HG03196 (cell line): Measurements from ENCODE around the gene ATP6AP1.

Experiments used
- ATAC-seq: cut with Tn5 transposase; IDR thresholded peaks from one replicate; pipeline ENCODE4 v1.9.1; 2021; ENCODE audit not compliant: unreplicated experiment

Gene ATP6AP1

DNA sequence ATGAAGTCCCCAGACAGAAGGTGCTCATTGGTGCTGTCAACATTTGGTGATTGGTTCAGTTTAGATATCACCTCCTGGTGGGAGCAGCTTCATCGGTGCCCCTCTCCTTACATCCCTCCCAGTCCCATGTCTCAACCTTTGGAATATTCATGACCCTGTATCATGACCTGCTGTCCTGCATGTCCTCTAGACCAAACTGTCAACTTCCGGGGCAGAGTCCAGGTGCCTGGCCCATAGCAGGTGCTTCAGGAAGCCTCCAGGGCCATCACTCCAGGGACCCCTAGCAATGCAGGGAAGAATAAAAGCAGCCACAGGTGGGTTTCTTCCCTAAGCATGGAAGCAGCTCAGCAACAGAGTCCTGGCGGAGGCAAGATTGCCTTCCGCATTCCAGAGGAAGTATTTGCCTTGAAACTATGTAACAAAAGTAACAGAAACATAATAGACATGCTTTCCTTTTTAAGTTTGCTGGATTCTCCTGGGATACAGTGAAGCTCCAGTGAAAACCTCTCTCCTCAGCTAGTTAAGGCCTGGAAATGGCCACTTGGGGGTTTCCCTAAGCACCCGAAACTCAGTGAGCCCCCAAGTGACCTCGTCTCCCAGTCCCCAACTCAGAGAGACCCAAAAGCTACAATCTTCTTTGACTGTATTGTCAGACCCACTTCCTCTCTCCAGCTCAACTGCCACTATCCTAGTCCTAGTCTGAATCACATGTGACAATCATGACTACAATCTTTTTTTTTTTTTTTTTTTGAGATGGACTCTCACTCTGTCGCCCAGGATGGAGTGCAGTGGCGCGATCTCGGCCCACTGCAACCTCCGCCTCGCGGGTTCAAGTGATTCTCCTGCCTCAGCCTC lies 1.3 kb upstream of the ATP6AP1 start:
- no peak for ATAC-seq

DNA sequence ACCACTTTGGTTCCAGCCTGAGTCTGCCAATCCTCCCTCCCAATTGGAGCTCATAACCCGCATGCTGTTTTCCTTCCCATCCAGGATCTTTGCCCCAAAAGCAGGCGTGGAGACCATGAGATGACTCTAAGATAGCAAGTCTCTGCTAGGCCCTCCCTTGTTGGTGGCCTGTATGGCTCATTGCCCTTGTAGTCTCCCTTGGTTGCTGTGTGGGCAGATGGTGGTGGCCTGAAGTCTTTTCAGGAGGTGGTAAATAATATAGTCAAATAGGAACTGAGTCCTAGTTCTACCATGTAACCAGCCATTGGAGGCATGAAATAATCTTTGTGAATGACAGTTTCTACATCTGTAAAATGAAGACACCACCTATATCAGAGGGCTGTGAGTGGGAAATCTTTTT lies 1.2 kb downstream of the ATP6AP1 start:
- no peak for ATAC-seq

DNA sequence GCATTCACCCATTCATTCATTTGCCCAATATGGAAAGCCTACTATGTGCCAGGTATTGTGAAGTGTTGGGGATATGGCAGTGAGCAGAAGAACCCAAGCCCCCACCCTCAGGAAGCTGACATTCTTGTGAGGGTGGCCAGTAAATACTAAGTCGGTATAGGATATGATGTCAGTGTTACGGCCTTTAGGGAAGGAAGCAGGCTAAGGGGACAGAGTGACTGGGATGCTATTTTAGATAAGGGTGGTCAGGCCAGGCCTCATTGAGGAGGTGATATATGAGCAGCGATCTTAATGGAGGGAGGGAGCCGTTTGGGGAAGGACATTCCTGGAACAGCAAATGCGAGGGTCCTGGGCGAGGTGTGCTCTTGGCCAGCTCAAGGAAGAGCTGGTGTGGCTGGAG lies 2.0 kb downstream of the ATP6AP1 start:
- ATAC-seq, result no peak

DNA sequence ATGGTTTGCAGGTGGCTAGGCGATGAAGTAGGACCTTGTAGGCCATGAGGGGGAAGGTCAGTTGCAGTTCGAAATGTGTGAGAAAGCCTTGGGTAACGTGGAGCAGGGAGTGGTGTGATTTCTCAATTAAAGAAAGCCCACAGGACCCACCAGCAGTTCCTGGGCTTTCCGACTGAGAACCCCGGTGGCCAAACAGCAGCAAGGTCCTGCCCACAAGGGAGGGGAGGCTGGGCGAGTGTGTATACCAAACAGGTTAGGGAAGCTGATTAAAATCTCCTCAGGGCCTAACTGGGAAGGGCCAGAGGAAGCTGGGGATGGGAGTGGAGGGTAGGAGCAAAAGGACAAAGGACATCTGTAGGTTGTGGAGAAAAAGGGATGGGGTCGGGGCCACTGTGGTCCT lies 2.4 kb downstream of the ATP6AP1 start:
- ATAC-seq, result no peak

DNA sequence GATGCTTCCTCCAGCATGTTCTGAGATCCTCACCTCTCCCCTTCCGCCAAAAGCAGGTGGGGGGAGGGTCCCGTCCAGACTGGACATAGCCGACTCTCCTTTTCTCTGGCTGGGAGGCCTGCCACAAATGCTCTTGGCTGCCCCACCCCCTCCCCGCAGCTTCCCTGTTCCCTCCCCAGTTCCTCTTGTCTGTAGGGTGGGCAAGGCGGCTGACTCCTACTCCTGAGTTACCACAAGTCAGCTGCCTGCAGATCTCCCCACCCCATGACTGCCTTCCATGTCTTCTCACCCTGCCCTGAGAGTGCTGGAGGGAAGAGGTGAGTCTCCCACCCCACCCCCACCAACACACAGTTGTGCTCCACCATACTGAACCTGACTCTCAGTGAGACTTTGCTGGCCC lies 2.9 kb downstream of the ATP6AP1 start:
- ATAC-seq, result no peak

DNA sequence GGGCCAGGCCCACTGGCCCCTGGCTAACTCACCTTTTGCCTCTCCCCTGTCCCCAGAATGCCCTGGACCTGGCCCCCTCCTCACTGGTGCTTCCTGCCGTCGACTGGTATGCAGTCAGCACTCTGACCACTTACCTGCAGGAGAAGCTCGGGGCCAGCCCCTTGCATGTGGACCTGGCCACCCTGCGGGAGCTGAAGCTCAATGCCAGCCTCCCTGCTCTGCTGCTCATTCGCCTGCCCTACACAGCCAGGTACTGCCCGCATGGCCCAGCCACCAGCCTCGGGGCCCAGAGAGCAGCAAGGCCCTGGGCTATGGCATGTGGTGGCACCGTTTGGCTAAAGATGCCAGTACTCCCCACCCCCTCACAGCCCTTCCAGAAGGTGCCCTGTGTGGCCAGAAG lies 3.7 kb downstream of the ATP6AP1 start:
- ATAC-seq, result no peak

DNA sequence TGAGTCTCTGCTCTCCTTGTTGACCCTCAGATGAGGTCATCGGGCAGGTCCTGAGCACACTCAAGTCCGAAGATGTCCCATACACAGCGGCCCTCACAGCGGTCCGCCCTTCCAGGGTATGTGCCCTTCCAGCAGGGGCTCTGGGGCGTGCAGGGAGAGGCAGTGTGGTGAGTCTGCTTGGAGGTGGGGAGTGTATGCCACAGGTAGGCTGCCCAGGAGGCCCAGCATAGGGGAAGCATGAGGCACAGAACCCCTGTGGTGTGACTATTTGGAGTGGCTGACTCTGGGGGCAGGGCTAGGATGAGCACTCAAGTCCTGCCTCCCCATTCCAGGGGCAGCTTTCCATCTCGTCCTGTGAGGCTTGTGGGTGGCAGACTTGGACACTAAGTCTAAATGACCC lies 5.1 kb downstream of the ATP6AP1 start:
- ATAC-seq, result no peak

DNA sequence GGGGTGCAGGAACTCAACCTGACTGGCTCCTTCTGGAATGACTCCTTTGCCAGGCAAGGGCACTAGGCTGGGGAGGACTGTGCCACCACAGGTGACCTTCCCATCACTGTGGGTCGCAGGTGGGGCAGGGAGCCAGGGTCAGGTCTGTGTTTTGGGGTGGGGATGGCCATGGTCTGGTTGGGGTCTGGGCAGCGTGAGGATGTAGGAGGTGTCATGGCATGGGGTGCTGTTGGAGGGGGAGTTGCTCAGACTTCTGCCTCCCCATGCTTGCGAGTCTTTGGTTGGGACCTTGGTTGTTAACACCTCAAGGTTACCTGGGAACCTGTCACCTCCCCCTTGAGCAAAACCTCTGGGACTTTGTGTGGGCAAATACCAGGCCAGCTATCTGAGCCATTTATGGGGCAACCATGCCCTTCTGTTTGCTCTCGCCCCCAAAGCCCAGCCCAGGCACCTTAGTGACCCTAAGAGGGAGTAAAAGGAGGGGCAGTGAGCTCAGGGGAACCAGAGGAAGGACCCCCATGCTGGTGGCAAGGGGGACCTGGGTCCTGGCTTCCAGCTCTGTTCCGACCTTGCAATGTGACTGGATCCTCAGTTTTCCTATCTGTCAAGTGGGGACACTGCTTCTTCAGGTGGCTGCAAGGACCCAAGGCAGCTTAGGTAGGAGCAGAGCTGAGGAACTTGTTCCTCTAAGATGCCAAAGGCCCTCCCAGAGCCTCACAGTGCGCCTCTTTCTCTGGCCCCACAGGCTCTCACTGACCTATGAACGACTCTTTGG lies 6.1 kb downstream of the ATP6AP1 start:
- no peak for ATAC-seq

DNA sequence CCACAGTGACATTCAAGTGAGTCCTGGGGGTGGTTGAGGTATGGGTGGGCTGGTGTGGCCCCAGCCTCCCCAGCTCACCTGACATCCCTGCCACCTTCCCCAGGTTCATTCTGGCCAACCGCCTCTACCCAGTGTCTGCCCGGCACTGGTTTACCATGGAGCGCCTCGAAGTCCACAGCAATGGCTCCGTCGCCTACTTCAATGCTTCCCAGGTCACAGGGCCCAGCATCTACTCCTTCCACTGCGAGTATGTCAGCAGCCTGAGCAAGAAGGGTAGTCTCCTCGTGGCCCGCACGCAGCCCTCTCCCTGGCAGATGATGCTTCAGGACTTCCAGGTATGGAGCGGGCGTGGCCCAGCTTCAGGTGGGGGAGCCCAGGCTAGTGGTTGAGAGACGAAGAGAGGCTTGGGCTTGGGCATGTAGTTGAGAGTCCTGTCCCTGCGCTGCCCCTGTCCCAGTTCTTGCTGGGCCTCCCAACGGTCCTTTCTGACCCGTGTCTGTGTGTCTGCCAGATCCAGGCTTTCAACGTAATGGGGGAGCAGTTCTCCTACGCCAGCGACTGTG lies 6.8 kb downstream of the ATP6AP1 start:
- no peak for ATAC-seq

DNA sequence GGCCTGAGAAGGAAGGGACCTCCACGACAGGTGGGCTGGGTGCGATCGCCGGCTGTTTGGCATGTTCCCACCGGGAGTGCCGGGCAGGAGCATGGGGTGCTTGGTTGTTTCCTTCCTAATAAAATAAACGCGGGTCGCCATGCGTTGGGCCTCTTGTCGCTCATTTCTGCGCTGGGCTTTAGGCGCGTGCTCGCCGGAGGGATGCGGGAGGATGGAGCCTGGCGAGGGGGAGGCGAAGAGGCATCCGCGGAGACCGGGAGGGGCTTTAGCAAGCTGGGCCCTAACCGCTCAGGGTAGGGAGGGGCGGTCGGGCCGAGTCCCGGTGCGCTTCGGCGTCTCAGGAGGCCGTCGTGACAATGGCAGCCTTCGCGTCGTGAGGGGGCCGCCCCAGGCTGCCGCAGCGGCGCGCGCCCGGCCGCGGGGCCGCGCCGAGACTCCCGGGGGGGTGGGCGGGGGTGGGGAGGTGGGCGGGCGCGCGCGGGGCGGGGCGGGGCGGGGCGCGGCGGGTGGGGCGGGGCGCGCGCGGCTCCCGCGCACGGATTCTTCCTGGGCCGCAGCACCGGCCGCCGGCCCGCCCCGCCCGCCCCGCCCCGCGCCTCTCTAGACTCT lies 8.0 kb downstream of the ATP6AP1 start:
- ATAC-seq, result no peak

DNA sequence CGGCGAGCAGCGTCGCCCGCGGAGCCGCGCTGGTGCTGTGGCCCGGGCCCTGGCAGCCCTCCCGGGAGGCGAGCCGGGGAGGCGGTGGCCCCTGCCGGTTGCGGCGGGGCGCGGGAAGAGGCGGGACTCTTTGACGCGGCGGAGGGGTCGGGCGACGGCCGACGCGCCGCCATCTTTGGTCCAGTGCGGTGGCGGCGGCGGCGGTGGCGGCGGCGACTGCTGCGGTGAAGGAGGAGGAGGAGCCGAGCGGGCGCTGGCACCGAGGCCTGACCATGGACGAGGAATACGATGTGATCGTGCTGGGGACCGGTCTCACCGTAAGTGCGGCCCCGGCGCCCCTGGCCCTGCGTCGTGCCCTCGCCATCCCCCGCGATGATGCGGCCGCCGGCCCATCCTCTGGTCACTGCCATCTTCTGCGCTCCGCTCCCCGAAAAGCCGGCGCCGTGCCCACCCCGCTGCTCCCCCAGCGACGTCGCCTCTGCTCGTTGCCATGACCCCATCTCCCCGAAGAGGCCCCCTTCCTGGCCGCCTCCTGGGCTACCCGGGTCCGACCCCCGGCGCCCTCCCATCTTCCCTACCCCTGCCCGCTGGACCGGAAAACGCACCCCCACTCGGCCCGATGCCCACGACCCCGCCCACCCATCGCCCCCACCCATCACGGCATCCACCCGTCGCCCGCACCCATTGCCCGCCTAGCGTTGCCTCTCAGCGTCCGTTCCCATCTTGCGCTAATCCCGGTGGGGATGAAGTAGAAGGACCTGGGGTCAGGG lies 8.7 kb downstream of the ATP6AP1 start, which contains the start of gene GDI1:
Gene GDI1, plus strand, starts transcription at position 172 of the 770 bp plus-strand sequence. Its CDS starts 101 bp downstream, at position 273.
- no peak for ATAC-seq

DNA sequence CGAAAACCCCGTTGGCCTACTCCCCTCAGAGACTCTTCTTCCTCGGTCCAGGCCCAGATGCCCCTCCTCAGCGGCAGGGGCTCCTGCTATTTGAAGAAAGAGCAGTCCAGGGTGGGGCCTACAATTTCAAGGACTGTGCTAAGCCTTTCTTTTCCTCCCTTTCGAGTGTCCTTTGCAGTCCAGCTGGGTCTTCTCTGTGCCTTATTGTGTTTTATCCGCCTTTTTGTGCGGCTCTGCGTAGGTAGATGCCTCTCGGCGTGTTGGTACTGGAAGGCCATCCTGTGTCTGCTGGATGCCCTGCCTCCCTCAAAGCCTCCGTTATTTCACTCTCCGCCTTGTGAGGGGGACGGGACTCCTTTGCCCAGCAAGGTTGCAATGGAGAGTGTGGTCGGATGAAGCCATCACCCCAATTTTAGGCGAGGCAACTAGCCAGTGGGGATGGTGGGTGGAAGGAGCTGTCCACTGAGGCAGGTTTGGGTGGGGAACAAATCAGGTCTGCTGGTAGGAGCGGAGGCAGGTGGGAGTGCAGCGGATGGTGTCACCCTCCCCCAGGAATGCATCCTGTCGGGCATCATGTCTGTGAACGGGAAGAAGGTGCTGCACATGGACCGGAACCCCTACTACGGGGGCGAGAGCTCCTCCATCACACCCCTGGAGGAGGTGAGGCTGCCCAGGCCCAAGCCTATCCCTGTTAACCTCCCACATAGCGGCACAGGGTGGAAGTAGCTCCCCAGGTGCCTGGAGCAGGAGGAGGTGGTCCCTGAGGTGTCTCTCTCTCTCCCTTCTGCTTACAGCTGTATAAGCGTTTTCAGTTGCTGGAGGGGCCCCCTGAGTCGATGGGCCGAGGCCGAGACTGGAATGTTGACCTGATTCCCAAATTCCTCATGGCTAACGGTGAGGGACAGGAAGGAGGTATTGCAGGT lies 9.8 kb downstream of the ATP6AP1 start:
- no peak for ATAC-seq

DNA sequence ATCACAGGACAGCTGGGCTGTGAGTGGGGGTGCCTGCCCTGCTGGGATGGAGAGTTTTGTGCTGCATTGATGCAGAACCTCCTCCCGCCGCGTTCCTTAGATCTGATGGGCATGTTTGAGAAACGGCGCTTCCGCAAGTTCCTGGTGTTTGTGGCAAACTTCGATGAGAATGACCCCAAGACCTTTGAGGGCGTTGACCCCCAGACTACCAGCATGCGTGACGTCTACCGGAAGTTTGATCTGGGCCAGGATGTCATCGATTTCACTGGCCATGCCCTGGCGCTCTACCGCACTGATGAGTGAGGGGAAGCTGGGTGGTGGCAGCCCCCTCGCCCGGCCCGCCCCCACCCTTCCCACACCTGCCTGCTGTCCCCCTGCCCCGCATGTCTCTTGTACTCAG lies 11.4 kb downstream of the ATP6AP1 start:
- no peak for ATAC-seq

DNA sequence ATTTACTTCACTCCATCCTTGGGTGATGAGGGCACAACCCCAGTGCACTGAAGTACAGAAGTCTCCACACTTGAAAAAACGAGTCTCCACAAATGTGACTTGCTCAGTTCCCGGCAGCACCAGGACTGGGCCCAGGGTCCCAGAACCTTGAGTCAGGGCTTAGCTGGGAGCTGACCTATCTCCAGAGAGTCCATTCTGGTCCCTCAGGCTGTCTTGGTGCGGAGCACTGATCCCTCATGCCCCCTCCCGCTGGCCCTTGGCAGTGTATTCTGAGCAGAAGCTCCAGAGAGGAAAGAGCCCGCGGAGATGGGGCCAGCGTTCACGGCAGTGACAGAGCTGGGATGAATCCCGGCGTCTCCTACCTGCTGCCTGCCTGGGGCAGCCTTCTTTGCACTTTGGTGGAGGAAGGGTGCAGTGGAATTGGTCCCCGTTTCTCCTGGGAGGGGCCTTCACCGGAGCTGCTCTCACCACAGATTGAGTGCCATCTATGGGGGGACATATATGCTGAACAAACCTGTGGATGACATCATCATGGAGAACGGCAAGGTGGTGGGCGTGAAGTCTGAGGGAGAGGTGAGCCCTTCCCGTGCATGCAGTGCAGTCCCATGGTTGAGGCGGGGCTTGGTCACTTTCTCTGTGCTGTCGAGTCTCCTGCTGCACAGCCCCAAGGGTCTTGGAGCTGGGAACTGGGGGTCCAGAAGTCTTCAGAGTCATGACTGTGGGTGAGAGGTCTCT lies 12.3 kb downstream of the ATP6AP1 start:
- no peak for ATAC-seq

DNA sequence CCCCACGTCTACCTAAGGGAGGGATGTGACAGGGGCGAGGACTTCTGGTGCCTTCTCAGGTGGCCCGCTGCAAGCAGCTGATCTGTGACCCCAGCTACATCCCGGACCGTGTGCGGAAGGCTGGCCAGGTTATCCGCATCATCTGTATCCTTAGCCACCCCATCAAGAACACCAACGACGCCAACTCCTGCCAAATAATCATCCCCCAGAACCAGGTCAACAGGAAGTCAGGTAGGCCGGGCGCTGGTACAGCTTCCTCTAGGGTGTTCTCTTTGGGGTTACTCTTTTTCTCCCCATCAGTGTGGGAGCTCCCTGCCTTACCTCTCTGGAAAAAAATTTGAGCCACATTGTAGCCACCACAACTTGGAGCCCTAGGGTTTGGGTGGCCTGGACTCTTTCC lies 13.1 kb downstream of the ATP6AP1 start:
- no peak for ATAC-seq

DNA sequence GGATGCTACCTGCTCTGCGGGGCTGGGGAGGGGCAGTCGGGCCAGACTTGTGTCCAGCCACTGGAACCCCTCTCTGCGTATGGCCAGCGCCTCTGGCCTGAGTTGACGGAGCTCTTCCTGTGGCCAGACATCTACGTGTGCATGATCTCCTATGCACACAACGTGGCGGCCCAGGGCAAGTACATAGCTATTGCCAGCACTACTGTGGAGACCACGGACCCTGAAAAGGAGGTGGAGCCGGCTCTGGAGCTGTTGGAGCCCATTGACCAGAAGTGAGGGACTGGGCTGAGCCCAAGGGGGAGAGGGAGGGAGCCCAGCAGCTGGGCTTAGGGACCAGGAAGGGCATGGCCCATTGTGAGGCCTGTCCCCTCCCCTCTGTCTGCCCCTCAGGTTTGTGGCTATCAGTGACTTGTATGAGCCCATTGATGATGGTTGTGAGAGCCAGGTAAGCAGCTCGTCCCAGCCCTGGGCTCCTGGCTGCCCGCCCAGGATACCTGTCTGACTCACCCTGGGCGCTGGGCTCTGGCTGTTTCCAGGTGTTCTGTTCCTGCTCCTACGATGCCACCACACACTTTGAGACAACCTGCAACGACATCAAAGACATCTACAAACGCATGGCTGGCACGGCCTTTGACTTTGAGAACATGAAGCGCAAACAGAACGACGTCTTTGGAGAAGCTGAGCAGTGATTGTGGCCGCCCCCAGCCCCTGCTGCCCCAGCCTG lies 13.7 kb downstream of the ATP6AP1 start:
- ATAC-seq, result no peak

DNA sequence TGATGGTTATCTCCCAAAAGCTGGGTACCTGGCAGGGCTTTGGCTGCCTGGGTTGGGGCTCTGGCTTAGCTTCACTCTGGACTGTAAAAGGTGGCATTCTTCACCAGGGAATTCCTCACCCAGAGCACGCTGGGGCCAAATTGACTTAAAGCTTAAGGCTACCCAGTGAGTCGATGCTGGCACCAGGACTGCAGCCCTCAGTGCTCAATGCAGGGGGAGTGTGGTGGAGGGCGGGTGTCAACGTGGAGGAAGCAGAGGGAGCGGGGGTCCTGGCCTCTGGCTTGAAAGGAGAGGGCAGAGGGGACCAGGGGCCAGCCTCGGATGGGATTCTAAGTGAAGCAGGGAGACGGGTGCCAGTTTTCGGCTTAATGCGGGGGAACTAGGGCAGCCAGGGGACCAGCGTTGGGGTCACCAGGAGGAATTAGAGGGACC lies 15.0 kb downstream of the ATP6AP1 start:
- ATAC-seq, result no peak
